Osteocyte (in vitro differentiated cells): Measurements from ENCODE around the gene KAZN. TPM values are rescaled to one million over a fixed set of nuclear protein-coding genes. Genes with fewer than 3 reads are reported as not detected.

Experiments used
- DNase-seq: peaks from one replicate; pipeline ENCODE4 v3.0.0; 2021; ENCODE audit warnings: mixed read lengths; ENCODE audit not compliant: unreplicated experiment; ENCODE audit errors: extremely low spot score
- H3K27ac Mint-ChIP-seq: one replicate; pipeline ENCODE4 v1.8.0; 2021; ENCODE audit warnings: mild to moderate bottlenecking, mixed read lengths; ENCODE audit not compliant: unreplicated experiment
- H3K27me3 Mint-ChIP-seq: one replicate; pipeline ENCODE4 v1.8.0; 2021; ENCODE audit warnings: mixed read lengths; ENCODE audit not compliant: unreplicated experiment
- H3K36me3 Mint-ChIP-seq: one replicate; pipeline ENCODE4 v1.8.0; 2021; ENCODE audit warnings: mixed read lengths; ENCODE audit not compliant: unreplicated experiment
- H3K4me1 Mint-ChIP-seq: one replicate; pipeline ENCODE4 v1.8.0; 2021; ENCODE audit warnings: mixed read lengths; ENCODE audit not compliant: unreplicated experiment
- H3K4me3 Mint-ChIP-seq: one replicate; pipeline ENCODE4 v1.8.0; 2021; ENCODE audit warnings: mild to moderate bottlenecking, moderate library complexity, mixed read lengths; ENCODE audit not compliant: unreplicated experiment
- H3K9me3 Mint-ChIP-seq: one replicate; pipeline ENCODE4 v1.8.0; 2021; ENCODE audit warnings: mixed read lengths; ENCODE audit not compliant: unreplicated experiment
- total RNA-seq: library from RNA; stranded (reverse); gene quantifications from 2 replicates; pipeline ENCODE4 v1.2.1, GENCODE V29; 2021
- TF ChIP-seq, protein P1 (sequence below): fragments of 200-600 bp; sonication (generic); IDR thresholded peaks from 2 replicates; pipeline ENCODE4 v1.5.0; 2021; ENCODE audit warnings: antibody characterized with exemption, mild to moderate bottlenecking, moderate library complexity

Gene KAZN
- total RNA-seq, 1 donor from 2014 or later = 47.1 TPM

DNA sequence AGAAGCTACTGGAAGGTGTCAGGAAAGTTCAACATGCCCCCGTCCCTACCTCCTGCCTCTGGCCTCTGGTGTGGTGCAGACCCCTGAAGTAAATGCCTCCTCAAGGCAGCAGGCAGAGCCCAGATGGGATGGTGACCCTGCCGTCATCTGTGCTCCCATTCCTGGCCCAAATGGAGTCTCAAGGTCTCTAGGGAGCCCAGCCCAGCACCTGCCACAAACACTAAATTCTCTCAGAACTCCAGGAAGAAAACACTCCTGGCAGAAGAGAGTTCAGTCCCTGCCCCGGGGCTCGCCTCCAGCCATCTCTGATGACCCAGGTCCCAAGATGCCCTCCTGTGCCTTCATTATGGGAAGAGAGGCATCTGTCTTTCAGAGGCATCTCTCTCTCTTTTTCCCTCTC lies 293.5 kb downstream of the KAZN start:
- no peak overlapping the region for H3K4me3 Mint-ChIP-seq
- no peak overlapping the region for H3K27ac Mint-ChIP-seq
- peaks cover 16% of the 10 kb centered on the region for H3K4me1 Mint-ChIP-seq
- TF ChIP-seq, protein P1, sequence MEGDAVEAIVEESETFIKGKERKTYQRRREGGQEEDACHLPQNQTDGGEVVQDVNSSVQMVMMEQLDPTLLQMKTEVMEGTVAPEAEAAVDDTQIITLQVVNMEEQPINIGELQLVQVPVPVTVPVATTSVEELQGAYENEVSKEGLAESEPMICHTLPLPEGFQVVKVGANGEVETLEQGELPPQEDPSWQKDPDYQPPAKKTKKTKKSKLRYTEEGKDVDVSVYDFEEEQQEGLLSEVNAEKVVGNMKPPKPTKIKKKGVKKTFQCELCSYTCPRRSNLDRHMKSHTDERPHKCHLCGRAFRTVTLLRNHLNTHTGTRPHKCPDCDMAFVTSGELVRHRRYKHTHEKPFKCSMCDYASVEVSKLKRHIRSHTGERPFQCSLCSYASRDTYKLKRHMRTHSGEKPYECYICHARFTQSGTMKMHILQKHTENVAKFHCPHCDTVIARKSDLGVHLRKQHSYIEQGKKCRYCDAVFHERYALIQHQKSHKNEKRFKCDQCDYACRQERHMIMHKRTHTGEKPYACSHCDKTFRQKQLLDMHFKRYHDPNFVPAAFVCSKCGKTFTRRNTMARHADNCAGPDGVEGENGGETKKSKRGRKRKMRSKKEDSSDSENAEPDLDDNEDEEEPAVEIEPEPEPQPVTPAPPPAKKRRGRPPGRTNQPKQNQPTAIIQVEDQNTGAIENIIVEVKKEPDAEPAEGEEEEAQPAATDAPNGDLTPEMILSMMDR = no peak
- no peaks in the 10 kb centered on the region for H3K9me3 Mint-ChIP-seq
- no peaks in the 10 kb centered on the region for H3K36me3 Mint-ChIP-seq
- H3K27me3 Mint-ChIP-seq = peaks cover 8% of the 10 kb centered on the region
- no peak for DNase-seq

DNA sequence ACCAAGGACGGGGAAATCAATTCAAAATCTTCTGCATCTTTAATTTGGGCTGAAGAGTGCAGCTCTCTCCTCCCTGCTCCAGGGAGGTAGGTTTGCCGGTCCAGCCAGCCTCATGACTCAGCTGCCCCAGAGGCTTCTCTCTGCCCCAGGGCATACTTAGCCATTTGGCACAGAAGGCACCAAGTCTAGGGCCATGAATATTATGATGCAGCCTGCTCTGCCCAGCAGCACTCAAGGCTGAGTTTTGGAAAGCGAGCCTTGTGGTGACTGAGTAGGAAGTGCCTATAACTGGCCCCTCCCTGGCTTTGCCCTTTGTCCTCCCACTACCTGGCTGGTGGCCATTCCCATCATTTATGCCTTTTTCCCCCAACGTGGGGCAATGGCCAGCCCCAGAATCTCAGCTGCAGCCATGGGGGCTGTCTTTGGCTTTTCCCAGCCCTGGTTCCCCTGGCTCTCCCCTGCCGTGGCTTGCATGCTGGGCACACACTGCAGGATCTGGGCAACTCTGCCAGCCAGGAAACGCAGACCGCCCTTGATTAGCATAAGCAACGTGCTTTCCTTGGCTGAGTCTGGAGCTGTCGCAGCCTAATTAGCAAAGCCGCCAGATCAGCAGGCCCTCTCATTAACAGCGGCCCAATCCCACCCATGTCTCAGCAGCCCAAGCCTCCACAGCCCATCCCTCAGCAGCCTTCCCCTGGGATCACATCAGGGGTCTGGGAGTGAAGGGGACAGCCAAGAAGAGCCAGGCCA lies 296.5 kb downstream of the KAZN start:
- TF ChIP-seq, protein P1 = no peak
- Mint-ChIP-seq H3K27me3 (peaks cover 4% of the 10 kb centered on the region), H3K4me1 (peaks cover 13% of the 10 kb centered on the region), H3K9me3 (no peaks in the 10 kb centered on the region), H3K36me3 (no peaks in the 10 kb centered on the region), H3K4me3 (no peak overlapping the region), H3K27ac (no peak overlapping the region)
- no peak for DNase-seq

DNA sequence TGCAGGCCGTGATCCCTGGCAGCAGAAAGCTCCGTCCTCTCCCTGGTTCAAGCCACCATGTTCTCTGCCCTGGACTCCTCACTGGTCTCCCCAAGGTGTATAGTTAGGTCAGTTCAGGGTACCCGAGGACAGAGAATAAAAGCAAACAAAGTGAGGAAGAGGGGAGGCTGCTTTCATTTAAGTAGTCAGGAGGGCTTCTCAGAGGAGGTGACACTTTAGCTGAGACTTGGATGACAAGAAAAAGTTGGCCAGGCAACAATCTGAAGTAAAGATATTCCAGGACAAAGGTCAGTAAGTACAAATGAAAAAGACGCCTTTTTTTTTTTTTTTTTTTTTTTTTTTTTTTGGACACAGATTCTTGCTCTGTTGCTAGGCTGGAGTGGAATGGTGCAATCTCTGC lies 297.2 kb downstream of the KAZN start:
- no peak overlapping the region for H3K27ac Mint-ChIP-seq
- no peak overlapping the region for H3K4me3 Mint-ChIP-seq
- TF ChIP-seq, protein P1 = no peak
- H3K36me3 Mint-ChIP-seq = no peaks in the 10 kb centered on the region
- H3K9me3 Mint-ChIP-seq = no peaks in the 10 kb centered on the region
- no peak for DNase-seq
- peaks cover 13% of the 10 kb centered on the region for H3K4me1 Mint-ChIP-seq
- peaks cover 4% of the 10 kb centered on the region for H3K27me3 Mint-ChIP-seq

DNA sequence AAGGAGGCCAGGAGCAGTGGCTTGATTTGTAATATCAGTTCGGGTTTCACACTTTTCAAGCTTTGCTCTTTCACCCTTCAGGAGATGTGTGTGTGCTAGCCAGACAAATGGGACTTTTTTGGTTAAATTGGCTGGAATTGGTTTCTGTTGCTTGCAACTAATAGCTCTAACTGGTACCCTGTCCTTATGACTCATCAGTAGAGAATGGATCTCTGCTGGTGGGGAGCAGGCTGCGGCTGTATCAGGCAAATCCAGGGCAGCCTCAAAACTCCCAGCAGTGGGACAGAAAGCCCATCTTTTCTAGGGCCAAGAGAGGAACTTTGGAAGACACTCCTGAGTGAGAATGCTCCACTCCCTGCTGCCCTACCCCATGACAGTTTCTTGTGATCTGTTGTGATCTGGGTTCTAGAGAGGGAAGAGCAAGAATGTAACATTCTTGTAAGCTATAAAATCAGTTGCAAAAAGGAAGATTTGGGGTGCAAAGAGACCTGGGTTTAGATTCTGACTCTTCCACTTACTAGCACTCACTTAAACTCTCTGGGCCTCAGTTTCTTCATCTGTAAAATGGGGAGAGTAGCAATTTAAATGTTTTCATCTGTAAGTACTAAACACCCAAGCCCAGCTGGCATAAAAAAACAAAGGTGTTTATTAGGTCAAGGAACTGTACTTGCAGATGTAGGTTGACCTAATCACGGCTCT lies 298.0 kb downstream of the KAZN start:
- H3K27me3 Mint-ChIP-seq = peaks cover 12% of the 10 kb centered on the region
- no peak overlapping the region for H3K27ac Mint-ChIP-seq
- no peak for DNase-seq
- H3K9me3 Mint-ChIP-seq = no peaks in the 10 kb centered on the region
- no peak overlapping the region for H3K4me3 Mint-ChIP-seq
- no peaks in the 10 kb centered on the region for H3K36me3 Mint-ChIP-seq
- peaks cover 8% of the 10 kb centered on the region for H3K4me1 Mint-ChIP-seq
- TF ChIP-seq, protein P1 = no peak

DNA sequence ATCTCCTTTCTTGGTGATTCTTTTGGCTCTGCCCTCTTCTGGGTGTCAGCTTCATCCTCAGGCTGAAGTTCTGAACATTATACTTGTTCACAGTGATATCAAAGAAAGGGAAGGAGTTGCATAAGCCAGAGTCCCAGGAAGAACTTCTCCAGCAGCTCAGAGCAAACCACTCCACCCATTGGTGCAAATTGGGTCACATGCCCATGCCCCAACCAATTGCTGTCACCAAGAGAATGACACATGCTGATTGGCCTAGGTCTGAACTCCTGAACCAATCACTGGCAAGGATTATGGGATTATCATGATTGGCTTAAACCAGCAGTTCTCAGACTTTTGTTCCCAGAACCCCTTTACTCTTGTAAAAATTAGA lies 298.6 kb downstream of the KAZN start:
- Mint-ChIP-seq H3K4me3 (no peak overlapping the region), H3K4me1 (peaks cover 4% of the 10 kb centered on the region), H3K27me3 (peaks cover 12% of the 10 kb centered on the region), H3K9me3 (no peaks in the 10 kb centered on the region), H3K36me3 (no peaks in the 10 kb centered on the region), H3K27ac (no peak overlapping the region)
- TF ChIP-seq, protein P1 = no peak
- no peak for DNase-seq
